DND-41 (cell line): Measurements from ENCODE around the gene MGP.

Source experiments
- ATAC-seq: fragments of 200-7000 bp; cut with Tn5 transposase; 3 replicates; pipeline ENCODE4 v1.9.1; 2021; ENCODE audit warnings: low read depth; ENCODE audit not compliant: insufficient read depth
- DNase-seq: peaks from one replicate; pipeline ENCODE4 v3.0.0-alpha.2; 2020
- H2AFZ ChIP-seq: 2 replicates; pipeline ENCODE4 v1.6.0; 2012; ENCODE audit warnings: low read depth, low read length
- H3K27ac ChIP-seq: 2 replicates; pipeline ENCODE4 v1.5.1; 2012; ENCODE audit warnings: low read length, inconsistent platforms
- H3K27me3 ChIP-seq: fragments of 200-600 bp; sonication (generic); 2 replicates; pipeline ENCODE4 v1.6.0; 2012; ENCODE audit warnings: low read length, mild to moderate bottlenecking, inconsistent platforms; ENCODE audit not compliant: insufficient read depth, poor library complexity
- H3K36me3 ChIP-seq: 2 replicates; pipeline ENCODE4 v1.5.1; 2012; ENCODE audit warnings: low read length, inconsistent platforms; ENCODE audit not compliant: insufficient read depth
- H3K4me1 ChIP-seq: 2 replicates; pipeline ENCODE4 v1.5.1; 2012; ENCODE audit warnings: mild to moderate bottlenecking, low read length; ENCODE audit not compliant: insufficient read depth
- H3K4me2 ChIP-seq: 2 replicates; pipeline ENCODE4 v1.6.0; 2012; ENCODE audit warnings: mild to moderate bottlenecking, moderate library complexity, low read length, inconsistent platforms; ENCODE audit not compliant: insufficient read depth
- H3K4me3 ChIP-seq, 2 experiments: fragments of 200-600 bp in 1 of 2; shearing (Covaris generic) in 1 of 2; 2 replicates each; pipeline ENCODE4 v1.5.1; 2012 to 2016; ENCODE audit warnings: inconsistent platforms in 2 of 2, low read length in 2 of 2, mild to moderate bottlenecking in 2 of 2, low read depth in 1 of 2, moderate library complexity in 1 of 2
- H3K79me2 ChIP-seq: 2 replicates; pipeline ENCODE4 v1.6.0; 2012; ENCODE audit warnings: low read length, inconsistent platforms; ENCODE audit not compliant: insufficient read depth
- H3K9ac ChIP-seq: 2 replicates; pipeline ENCODE4 v1.6.0; 2012; ENCODE audit warnings: low read depth, mild to moderate bottlenecking, inconsistent platforms, low read length, moderate library complexity
- H3K9me3 ChIP-seq: 2 replicates; pipeline ENCODE4 v1.5.1; 2012; ENCODE audit warnings: low read length, moderate library complexity, mild to moderate bottlenecking, inconsistent platforms; ENCODE audit not compliant: insufficient read depth, severe bottlenecking
- H4K20me1 ChIP-seq: 2 replicates; pipeline ENCODE4 v1.6.0; 2012; ENCODE audit warnings: low read length; ENCODE audit not compliant: insufficient read depth
- EZH2 ChIP-seq: IDR thresholded peaks from 3 replicates; pipeline ENCODE4 v1.6.1; 2012; ENCODE audit warnings: borderline replicate concordance, low read depth, mild to moderate bottlenecking, moderate library complexity, low read length, inconsistent platforms; ENCODE audit not compliant: severe bottlenecking
- TF ChIP-seq, protein P1 (sequence below): IDR thresholded peaks from 2 replicates; pipeline ENCODE4 v1.5.1; 2012; ENCODE audit warnings: borderline replicate concordance, low read length, moderate library complexity, mild to moderate bottlenecking; ENCODE audit not compliant: poor library complexity, severe bottlenecking; ENCODE audit errors: extremely low read depth

The MGP gene

DNA sequence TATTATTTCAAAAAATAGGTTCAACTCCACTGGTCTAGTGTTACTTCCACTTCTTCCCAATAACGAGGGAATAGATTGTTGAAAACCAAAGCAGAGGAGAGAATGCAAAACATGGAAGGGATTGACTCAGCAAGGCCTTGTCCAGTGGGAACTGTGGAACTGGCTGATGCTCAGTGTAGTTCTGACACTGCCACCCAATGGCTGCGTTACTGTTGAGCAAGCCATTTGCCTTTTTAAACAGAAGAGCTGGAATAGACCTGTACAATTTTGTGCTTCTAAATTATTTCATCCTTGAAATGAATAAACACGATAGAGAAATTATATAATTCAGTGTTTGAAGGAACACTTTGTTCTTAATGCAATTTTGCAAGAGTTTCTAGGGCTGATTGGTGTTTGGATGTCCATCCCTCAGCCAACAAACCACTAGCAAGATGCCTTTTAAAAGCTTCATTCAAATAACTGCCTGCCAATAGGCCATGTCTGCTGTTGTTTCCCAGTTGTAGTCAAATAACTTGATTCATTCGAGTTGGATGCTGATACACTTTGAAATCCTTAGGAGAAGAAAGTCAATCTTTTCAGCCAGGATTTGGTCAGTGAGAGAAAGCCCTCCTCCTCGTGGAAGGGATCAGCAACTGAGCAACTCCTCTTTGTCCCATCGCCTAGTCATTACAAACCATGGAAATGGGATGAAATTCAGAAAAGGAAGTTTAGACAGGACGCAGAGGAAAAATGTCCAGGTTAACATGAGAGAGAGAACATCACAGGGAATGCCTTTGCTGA lies 7.3 kb upstream of the MGP start:
- Histone ChIP-seq H3K4me1 (no peaks in the 10 kb centered on the region), H3K79me2 (no peaks in the 10 kb centered on the region), H3K4me3 (no peak overlapping the region), H3K9me3 (no peaks in the 10 kb centered on the region), H2AFZ (no peak overlapping the region), H3K36me3 (no peaks in the 10 kb centered on the region), H3K4me2 (no peak overlapping the region), H3K9ac (no peak overlapping the region), H3K27ac (no peak overlapping the region), H4K20me1 (no peaks in the 10 kb centered on the region), H3K27me3 (no peaks in the 10 kb centered on the region)
- ATAC-seq (no peak), DNase-seq (no peak)
- TF ChIP-seq, protein P1, sequence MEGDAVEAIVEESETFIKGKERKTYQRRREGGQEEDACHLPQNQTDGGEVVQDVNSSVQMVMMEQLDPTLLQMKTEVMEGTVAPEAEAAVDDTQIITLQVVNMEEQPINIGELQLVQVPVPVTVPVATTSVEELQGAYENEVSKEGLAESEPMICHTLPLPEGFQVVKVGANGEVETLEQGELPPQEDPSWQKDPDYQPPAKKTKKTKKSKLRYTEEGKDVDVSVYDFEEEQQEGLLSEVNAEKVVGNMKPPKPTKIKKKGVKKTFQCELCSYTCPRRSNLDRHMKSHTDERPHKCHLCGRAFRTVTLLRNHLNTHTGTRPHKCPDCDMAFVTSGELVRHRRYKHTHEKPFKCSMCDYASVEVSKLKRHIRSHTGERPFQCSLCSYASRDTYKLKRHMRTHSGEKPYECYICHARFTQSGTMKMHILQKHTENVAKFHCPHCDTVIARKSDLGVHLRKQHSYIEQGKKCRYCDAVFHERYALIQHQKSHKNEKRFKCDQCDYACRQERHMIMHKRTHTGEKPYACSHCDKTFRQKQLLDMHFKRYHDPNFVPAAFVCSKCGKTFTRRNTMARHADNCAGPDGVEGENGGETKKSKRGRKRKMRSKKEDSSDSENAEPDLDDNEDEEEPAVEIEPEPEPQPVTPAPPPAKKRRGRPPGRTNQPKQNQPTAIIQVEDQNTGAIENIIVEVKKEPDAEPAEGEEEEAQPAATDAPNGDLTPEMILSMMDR = no peak

DNA sequence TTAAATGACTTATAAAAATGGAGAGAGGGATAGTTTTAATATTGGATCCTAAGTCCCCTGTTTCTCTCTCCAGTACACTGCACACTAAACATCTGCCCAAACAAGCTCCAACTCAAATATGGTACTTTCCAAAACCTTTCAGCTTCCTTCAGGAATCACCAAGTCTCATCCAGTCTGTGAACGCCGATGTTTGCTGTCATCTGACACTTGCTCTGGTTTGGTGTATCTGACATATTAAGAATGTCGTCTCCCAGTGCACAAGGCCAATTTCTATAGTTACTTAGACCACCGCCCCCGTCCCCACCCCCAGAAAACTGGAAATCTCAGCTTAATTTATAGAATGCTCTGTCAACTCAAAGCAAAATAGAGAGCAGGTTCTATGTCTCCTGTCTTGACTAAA lies 5.0 kb upstream of the MGP start:
- Histone ChIP-seq H3K36me3 (no peaks in the 10 kb centered on the region), H3K4me1 (peaks cover 1% of the 10 kb centered on the region; the same call in 1 of the 2 replicates), H3K9me3 (no peaks in the 10 kb centered on the region), H3K4me3 (no peak overlapping the region), H3K9ac (no peak overlapping the region), H3K4me2 (no peak overlapping the region), H3K27ac (no peak overlapping the region), H4K20me1 (no peaks in the 10 kb centered on the region), H2AFZ (no peak overlapping the region), H3K27me3 (no peaks in the 10 kb centered on the region), H3K79me2 (no peaks in the 10 kb centered on the region)
- no peak for ATAC-seq
- DNase-seq = no peak
- TF ChIP-seq EZH2 = no peak
- TF ChIP-seq, protein P1 = no peak

DNA sequence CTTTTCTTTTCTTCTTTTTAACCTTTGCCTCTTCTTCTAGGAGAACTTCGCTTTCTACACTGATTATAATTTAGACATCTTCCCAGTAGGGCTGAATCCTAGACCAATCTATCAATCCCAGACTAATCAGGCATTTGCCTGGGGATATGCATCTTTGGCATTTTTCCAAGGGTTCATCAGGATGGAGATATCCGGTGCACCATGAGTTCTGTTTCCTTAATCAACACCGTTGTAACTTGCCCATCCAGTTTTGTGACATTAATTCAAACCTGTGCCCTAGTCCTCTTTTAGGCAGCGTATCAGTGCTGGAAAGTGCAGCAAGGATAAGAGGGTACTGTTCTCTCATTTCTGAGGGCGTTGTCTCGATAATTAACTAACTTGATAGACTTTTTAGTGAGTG lies 617 bp upstream of the MGP start:
- ATAC-seq (no peak), DNase-seq (no peak)
- Histone ChIP-seq H3K9me3 (no peaks in the 10 kb centered on the region), H4K20me1 (no peaks in the 10 kb centered on the region), H3K79me2 (no peaks in the 10 kb centered on the region), H3K27me3 (no peaks in the 10 kb centered on the region), H3K4me3 (no peak overlapping the region), H3K4me1 (peaks cover 40% of the 10 kb centered on the region), H3K36me3 (no peaks in the 10 kb centered on the region), H3K27ac (no peak overlapping the region), H2AFZ (no peak overlapping the region), H3K9ac (no peak overlapping the region), H3K4me2 (no peak overlapping the region)
- TF ChIP-seq, protein P1 = no peak
- TF ChIP-seq EZH2 = no peak
